ENCODE measurements around the gene ATM. TPM values are rescaled to one million over a fixed set of nuclear protein-coding genes. Genes with fewer than 3 reads are reported as not detected.

The ATM gene
- total and polyA plus RNA-seq, 2 experiments from 2014 or later, result 27.6 to 59.3 TPM

- TF ChIP-seq ZNF462 (CRISPR knock-in tag; IDR thresholded peaks at IDR 0.05), result no peak
- no peak for TF ChIP-seq ZNF331 (CRISPR knock-in tag; IDR thresholded peaks at IDR 0.05; ENCODE audit: low read depth)
- TF ChIP-seq, protein P1, sequence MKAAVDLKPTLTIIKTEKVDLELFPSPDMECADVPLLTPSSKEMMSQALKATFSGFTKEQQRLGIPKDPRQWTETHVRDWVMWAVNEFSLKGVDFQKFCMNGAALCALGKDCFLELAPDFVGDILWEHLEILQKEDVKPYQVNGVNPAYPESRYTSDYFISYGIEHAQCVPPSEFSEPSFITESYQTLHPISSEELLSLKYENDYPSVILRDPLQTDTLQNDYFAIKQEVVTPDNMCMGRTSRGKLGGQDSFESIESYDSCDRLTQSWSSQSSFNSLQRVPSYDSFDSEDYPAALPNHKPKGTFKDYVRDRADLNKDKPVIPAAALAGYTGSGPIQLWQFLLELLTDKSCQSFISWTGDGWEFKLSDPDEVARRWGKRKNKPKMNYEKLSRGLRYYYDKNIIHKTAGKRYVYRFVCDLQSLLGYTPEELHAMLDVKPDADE (IDR thresholded peaks at IDR 0.05), result no peak
- no peak for TF ChIP-seq STAT1 (IDR thresholded peaks at IDR 0.05; ENCODE audit: unreplicated experiment)
- TF ChIP-seq ZNF114 (CRISPR knock-in tag; IDR thresholded peaks at IDR 0.05), result no peak
- TF ChIP-seq NANOG (IDR thresholded peaks at IDR 0.05; ENCODE audit: borderline replicate concordance), result no peak
Measured at GRCh38 chr11:108235192-108235591, 12.3 kb downstream of the ATM start (continued).

DNA sequence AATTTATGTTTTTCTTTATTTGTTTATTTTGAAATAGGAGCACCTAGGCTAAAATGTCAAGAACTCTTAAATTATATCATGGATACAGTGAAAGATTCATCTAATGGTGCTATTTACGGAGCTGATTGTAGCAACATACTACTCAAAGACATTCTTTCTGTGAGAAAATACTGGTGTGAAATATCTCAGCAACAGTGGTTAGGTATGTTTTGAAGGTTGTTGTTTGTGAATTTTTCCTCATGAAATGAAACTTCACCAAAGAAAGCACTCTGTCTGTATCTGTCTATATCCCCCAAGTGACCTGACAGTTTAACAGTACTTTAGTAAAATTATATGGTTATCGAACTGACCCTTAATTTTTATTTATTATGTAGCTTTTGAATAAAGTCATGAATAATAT, 12.8 kb downstream of the ATM start:
- Histone ChIP-seq H3K9me2 (ENCODE audit: insufficient read depth) (no peaks in the 10 kb centered on the region), H3K4me1 (ENCODE audit: insufficient read depth) (no peaks in the 10 kb centered on the region), H3F3A (replicated peaks; ENCODE audit: low read depth) (no peaks in the 10 kb centered on the region), H3K4me3 (no peak overlapping the region), H3K27ac (ENCODE audit: low read depth) (no peak overlapping the region), H3K36me3 (ENCODE audit: insufficient read depth) (peaks cover 11% of the 10 kb centered on the region; the same call in 1 of the 2 replicates), H3K4me2 (no peak overlapping the region), H4K20me1 (replicated peaks; ENCODE audit: insufficient read depth) (no peaks in the 10 kb centered on the region; the same call in 1 of the 2 replicates), H3K79me2 (replicated peaks; ENCODE audit: insufficient read depth) (no peaks in the 10 kb centered on the region), H3K27me3 (ENCODE audit: insufficient read depth) (no peaks in the 10 kb centered on the region), H2AFZ (no peak overlapping the region)
- ATAC-seq, result no peak
- Mint-ChIP-seq H3K4me1 (no peaks in the 10 kb centered on the region), H3K27ac (no peak overlapping the region), H3K36me3 (ENCODE audit: low read depth) (peaks cover 48% of the 10 kb centered on the region), H3K27me3 (ENCODE audit: insufficient read depth, low read depth, poor library complexity) (no peaks in the 10 kb centered on the region), H3K4me3 (no peak overlapping the region), H3K9me3 (no peaks in the 10 kb centered on the region)
- TF ChIP-seq JUNB (IDR thresholded peaks at IDR 0.05; ENCODE audit: unreplicated experiment), result no peak
- TF ChIP-seq POLR2AphosphoS5 (IDR thresholded peaks at IDR 0.05; ENCODE audit: low read depth), result no peak
- no peak for TF ChIP-seq EZH2 (IDR thresholded peaks at IDR 0.05; ENCODE audit: low read depth, unreplicated experiment)
- TF ChIP-seq, protein P2, sequence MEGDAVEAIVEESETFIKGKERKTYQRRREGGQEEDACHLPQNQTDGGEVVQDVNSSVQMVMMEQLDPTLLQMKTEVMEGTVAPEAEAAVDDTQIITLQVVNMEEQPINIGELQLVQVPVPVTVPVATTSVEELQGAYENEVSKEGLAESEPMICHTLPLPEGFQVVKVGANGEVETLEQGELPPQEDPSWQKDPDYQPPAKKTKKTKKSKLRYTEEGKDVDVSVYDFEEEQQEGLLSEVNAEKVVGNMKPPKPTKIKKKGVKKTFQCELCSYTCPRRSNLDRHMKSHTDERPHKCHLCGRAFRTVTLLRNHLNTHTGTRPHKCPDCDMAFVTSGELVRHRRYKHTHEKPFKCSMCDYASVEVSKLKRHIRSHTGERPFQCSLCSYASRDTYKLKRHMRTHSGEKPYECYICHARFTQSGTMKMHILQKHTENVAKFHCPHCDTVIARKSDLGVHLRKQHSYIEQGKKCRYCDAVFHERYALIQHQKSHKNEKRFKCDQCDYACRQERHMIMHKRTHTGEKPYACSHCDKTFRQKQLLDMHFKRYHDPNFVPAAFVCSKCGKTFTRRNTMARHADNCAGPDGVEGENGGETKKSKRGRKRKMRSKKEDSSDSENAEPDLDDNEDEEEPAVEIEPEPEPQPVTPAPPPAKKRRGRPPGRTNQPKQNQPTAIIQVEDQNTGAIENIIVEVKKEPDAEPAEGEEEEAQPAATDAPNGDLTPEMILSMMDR (conservative IDR thresholded peaks at IDR 0.05; ENCODE audit: low read depth in 2 of 2), result no peak
- no peak for DNase-seq (ENCODE audit: low spot score)
